ENCODE results near the gene SLN. TPM values are rescaled to one million over a fixed set of nuclear protein-coding genes. Genes with fewer than 3 reads are reported as not detected.

The SLN gene
- total and polyA plus RNA-seq, 2 donors (not counting 3 experiments of a cell fraction or from before 2014, with no cell fraction given): 0.25 TPM; not detected in 1

DNA sequence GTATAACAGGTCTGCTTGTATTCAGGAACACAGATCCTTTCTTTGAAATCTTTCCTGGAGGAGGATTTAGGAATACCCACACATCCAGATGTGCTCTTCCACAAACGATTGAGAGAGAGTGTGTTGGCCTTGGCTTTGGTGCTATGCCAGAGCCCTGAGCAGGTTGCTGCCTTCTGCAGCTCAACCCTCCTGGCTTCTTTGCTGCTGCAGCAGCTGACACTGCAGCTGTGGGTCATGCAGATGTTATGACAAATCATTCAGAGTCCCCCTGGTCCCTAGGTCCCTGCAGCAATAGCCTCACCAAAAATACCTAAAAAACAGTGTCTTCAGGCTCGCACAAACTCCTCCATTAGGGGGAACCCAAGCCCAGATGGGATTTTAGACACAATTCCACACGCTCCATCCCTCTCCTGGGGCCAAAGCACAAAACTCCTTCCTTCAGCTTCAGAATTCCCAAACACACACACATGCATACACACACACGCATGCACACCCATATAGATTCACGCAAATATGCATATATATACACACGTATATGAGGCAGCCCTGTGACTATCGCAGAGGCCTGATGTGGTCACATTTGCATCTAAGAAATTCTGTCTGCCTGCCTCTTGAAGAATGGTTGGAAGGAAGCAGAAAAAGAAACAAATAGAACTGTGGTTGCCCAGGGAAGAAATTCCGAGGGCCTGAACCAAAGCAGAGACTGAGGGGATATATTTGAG lies 35.4 kb downstream of the SLN start:
- Histone ChIP-seq H3K9ac (replicated peaks; ENCODE audit: extremely low read depth, insufficient read depth, low read length) (no peak overlapping the region), H3K9me3 (replicated peaks; ENCODE audit: control insufficient read depth, insufficient read depth, low read length) (no peaks in the 10 kb centered on the region), H3K4me2 (ENCODE audit: insufficient read depth, low read length) (no peak overlapping the region), H4K20me1 (replicated peaks; ENCODE audit: control insufficient read depth, extremely low read depth, insufficient read depth, low read length) (no peaks in the 10 kb centered on the region), H2AFZ (ENCODE audit: low read depth, low read length) (no peak overlapping the region), H3K4me3 (replicated peaks in 1 of 3; ENCODE audit: insufficient read depth in 1 of 3, low read depth in 1 of 3, low read length in 3 of 3) (no peak overlapping the region), H3K27ac (ENCODE audit: insufficient read depth, low read depth, low read length) (no peak overlapping the region), H3K36me3 (ENCODE audit: control insufficient read depth in 2 of 2, extremely low read depth in 1 of 2, insufficient read depth in 2 of 2, low read length in 2 of 2) (no peaks in the 10 kb centered on the region), H3K79me2 (ENCODE audit: control insufficient read depth, insufficient read depth, low read length) (no peaks in the 10 kb centered on the region), H3K27me3 (ENCODE audit: control insufficient read depth in 2 of 2, insufficient read depth in 2 of 2, low read length in 2 of 2) (peaks cover 2% of the 10 kb centered on the region in 2 experiments), H3K9me1 (replicated peaks; ENCODE audit: control insufficient read depth, extremely low read depth, insufficient read depth, low read length) (no peaks in the 10 kb centered on the region), H3K4me1 (ENCODE audit: control insufficient read depth, extremely low read depth, insufficient read depth, low read length) (no peaks in the 10 kb centered on the region)
- POLR2A ChIA-PET: no interaction called here
- CTCF ChIA-PET: interaction anchor here (1.0 to 3.7 kb wide), 3 partner anchors 12 to 127 kb away, joined by 3 to 20 read pairs (median 4); no protein-coding TSS in a partner anchor
- dilution Hi-C loops (cut with MboI; ENCODE audit: extremely low pct_ligation_motif_present, low sequenced_read_pairs) (no loop called here), intact Hi-C loops (cut with micrococcal nuclease) (no loop called here)
- DNase-seq (ENCODE audit: low read depth, low spot score): no peak
- TF ChIP-seq MYC (IDR thresholded peaks at IDR 0.05; ENCODE audit: low read depth, low read length) (no peak), GATA2 (IDR thresholded peaks at IDR 0.05; ENCODE audit: insufficient read depth, insufficient read length, low read depth, low read length) (no peak)
- BruUV-seq (replicated peaks): no TSS peak
- FAIRE-seq: no peak

DNA sequence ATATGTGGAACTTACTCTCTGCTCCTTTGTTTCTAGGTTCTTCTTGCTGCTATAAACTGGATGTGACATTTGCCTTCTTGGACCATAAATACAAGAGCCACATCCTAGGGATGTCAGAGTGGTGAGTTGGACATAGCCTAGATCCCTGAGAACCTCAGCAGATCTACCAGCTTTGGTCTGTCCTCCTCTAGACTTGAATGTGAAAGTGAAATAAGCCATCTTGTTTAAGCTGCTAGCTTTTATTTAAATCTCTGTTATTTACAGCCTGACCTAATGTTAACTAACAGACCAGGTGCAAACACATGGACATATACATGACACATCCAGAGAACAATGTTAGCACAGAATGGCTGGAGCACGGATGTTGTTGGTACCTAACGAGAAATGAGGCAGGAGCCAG lies 36.0 kb downstream of the SLN start:
- no peaks in the 10 kb centered on the region for H4K20me1 ChIP-seq (replicated peaks; ENCODE audit: control insufficient read depth, extremely low read depth, insufficient read depth, low read length)
- no peak overlapping the region for H3K9ac ChIP-seq (replicated peaks; ENCODE audit: extremely low read depth, insufficient read depth, low read length)
- FAIRE-seq: no peak
- BruUV-seq (replicated peaks): no TSS peak
- no peaks in the 10 kb centered on the region for H3K79me2 ChIP-seq (ENCODE audit: control insufficient read depth, insufficient read depth, low read length)
- no peaks in the 10 kb centered on the region for H3K36me3 ChIP-seq (ENCODE audit: control insufficient read depth in 2 of 2, extremely low read depth in 1 of 2, insufficient read depth in 2 of 2, low read length in 2 of 2)
- no peaks in the 10 kb centered on the region for H3K9me1 ChIP-seq (replicated peaks; ENCODE audit: control insufficient read depth, extremely low read depth, insufficient read depth, low read length)
- no peak overlapping the region for H3K4me3 ChIP-seq (replicated peaks in 1 of 3; ENCODE audit: insufficient read depth in 1 of 3, low read depth in 1 of 3, low read length in 3 of 3)
- no peak overlapping the region for H3K27ac ChIP-seq (ENCODE audit: insufficient read depth, low read depth, low read length)
- DNase-seq (ENCODE audit: low read depth, low spot score): no peak
- CTCF ChIA-PET: interaction anchor here (1.0 to 3.7 kb wide), 4 partner anchors 9 to 127 kb away, joined by 3 to 20 read pairs (median 4); no protein-coding TSS in a partner anchor
- no peak overlapping the region for H2AFZ ChIP-seq (ENCODE audit: low read depth, low read length)
- no peaks in the 10 kb centered on the region for H3K4me1 ChIP-seq (ENCODE audit: control insufficient read depth, extremely low read depth, insufficient read depth, low read length)
- POLR2A ChIA-PET: no interaction called here
- no peak overlapping the region for H3K4me2 ChIP-seq (ENCODE audit: insufficient read depth, low read length)
- TF ChIP-seq MYC (IDR thresholded peaks at IDR 0.05; ENCODE audit: low read depth, low read length) (no peak), POLR2AphosphoS5 (IDR thresholded peaks at IDR 0.05; ENCODE audit: insufficient read depth, low read depth, low read length) (no peak), POLR2A (IDR thresholded peaks at IDR 0.05; ENCODE audit: low read depth, low read length) (no peak), FOS (IDR thresholded peaks at IDR 0.05; ENCODE audit: borderline replicate concordance, insufficient read depth, low read length) (no peak), JUN (IDR thresholded peaks at IDR 0.05; ENCODE audit: borderline replicate concordance, insufficient read depth, insufficient read length, low read depth) (no peak), GATA2 (IDR thresholded peaks at IDR 0.05; ENCODE audit: insufficient read depth, insufficient read length, low read depth, low read length) (no peak)
- TF ChIP-seq, protein P1, sequence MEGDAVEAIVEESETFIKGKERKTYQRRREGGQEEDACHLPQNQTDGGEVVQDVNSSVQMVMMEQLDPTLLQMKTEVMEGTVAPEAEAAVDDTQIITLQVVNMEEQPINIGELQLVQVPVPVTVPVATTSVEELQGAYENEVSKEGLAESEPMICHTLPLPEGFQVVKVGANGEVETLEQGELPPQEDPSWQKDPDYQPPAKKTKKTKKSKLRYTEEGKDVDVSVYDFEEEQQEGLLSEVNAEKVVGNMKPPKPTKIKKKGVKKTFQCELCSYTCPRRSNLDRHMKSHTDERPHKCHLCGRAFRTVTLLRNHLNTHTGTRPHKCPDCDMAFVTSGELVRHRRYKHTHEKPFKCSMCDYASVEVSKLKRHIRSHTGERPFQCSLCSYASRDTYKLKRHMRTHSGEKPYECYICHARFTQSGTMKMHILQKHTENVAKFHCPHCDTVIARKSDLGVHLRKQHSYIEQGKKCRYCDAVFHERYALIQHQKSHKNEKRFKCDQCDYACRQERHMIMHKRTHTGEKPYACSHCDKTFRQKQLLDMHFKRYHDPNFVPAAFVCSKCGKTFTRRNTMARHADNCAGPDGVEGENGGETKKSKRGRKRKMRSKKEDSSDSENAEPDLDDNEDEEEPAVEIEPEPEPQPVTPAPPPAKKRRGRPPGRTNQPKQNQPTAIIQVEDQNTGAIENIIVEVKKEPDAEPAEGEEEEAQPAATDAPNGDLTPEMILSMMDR (IDR thresholded peaks at IDR 0.05; ENCODE audit: extremely low read depth in 1 of 2, insufficient read depth in 1 of 2, low read depth in 1 of 2, low read length in 2 of 2): no peak
- TF ChIP-seq, protein P2, sequence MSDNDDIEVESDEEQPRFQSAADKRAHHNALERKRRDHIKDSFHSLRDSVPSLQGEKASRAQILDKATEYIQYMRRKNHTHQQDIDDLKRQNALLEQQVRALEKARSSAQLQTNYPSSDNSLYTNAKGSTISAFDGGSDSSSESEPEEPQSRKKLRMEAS (IDR thresholded peaks at IDR 0.05; ENCODE audit: insufficient read depth, insufficient read length): no peak
- no peaks in the 10 kb centered on the region for H3K9me3 ChIP-seq (replicated peaks; ENCODE audit: control insufficient read depth, insufficient read depth, low read length)
- peaks cover 2% of the 10 kb centered on the region in 2 experiments for H3K27me3 ChIP-seq (ENCODE audit: control insufficient read depth in 2 of 2, insufficient read depth in 2 of 2, low read length in 2 of 2)
- dilution Hi-C loops (cut with MboI; ENCODE audit: extremely low pct_ligation_motif_present, low sequenced_read_pairs) (no loop called here), intact Hi-C loops (cut with micrococcal nuclease) (no loop called here)

Data from endothelial cell of umbilical vein (primary cell).